NT2/D1 (cell line): Measurements from ENCODE around the gene SLC25A53.

Experiments used
- DNase-seq: peaks from one replicate; pipeline ENCODE4 v3.0.0-alpha.2; 2011; ENCODE audit warnings: low read depth, low spot score
- H3K27me3 ChIP-seq: 2 replicates; pipeline ENCODE4 v1.6.0; 2011; ENCODE audit warnings: mild to moderate bottlenecking; ENCODE audit not compliant: insufficient read length, insufficient read depth
- H3K36me3 ChIP-seq: 2 replicates; pipeline ENCODE4 v1.6.1; 2011; ENCODE audit warnings: mild to moderate bottlenecking, low read length, mixed read lengths; ENCODE audit not compliant: insufficient read depth, insufficient read length
- H3K4me1 ChIP-seq: 2 replicates; pipeline ENCODE4 v1.5.1; 2011; ENCODE audit not compliant: insufficient read depth, insufficient read length
- H3K4me3 ChIP-seq: 2 replicates; pipeline ENCODE4 v1.5.1; 2011; ENCODE audit warnings: low read depth; ENCODE audit not compliant: insufficient read length
- H3K9ac ChIP-seq: 2 replicates; pipeline ENCODE4 v1.6.0; 2011; ENCODE audit warnings: low read depth; ENCODE audit not compliant: insufficient read length
- H3K9me3 ChIP-seq: 2 replicates; pipeline ENCODE4 v1.5.1; 2011; ENCODE audit warnings: mild to moderate bottlenecking, low read length; ENCODE audit not compliant: insufficient read depth
- SUZ12 ChIP-seq: IDR thresholded peaks from 2 replicates; pipeline ENCODE4 v1.6.1; 2011; ENCODE audit not compliant: insufficient read length, insufficient read depth; ENCODE audit errors: extremely low read depth
- YY1 ChIP-seq: IDR thresholded peaks from 2 replicates; pipeline ENCODE4 v1.6.1; 2011; ENCODE audit not compliant: insufficient read length, insufficient read depth
- ZNF274 ChIP-seq: IDR thresholded peaks from 2 replicates; pipeline ENCODE4 v1.6.1; 2011; ENCODE audit warnings: mild to moderate bottlenecking, low read depth, low read length

SLC25A53 gene

GRCh38 chrX:104108955-104109354 lies 47.9 kb downstream of the SLC25A53 start:
- no peak for DNase-seq
- H3K4me3 ChIP-seq = no peak overlapping the region
- peaks cover 5% of the 10 kb centered on the region for H3K4me1 ChIP-seq
- no peaks in the 10 kb centered on the region for H3K9me3 ChIP-seq
- no peak for TF ChIP-seq ZNF274
- TF ChIP-seq YY1 = no peak
- TF ChIP-seq SUZ12 = no peak
- H3K36me3 ChIP-seq = no peaks in the 10 kb centered on the region
- peaks cover 3% of the 10 kb centered on the region for H3K27me3 ChIP-seq
- H3K9ac ChIP-seq = no peak overlapping the region

- Histone ChIP-seq H3K4me3 (no peak overlapping the region), H3K9ac (no peak overlapping the region), H3K27me3 (no peaks in the 10 kb centered on the region), H3K36me3 (no peaks in the 10 kb centered on the region), H3K9me3 (no peaks in the 10 kb centered on the region), H3K4me1 (no peaks in the 10 kb centered on the region)
- no peak for DNase-seq
- TF ChIP-seq SUZ12 (no peak), ZNF274 (no peak), YY1 (no peak)
Measured at GRCh38 chrX:104105330-104106262, 51.2 kb downstream of the SLC25A53 start.

GRCh38 chrX:104104676-104105075 lies 52.1 kb downstream of the SLC25A53 start:
- TF ChIP-seq ZNF274 (no peak), SUZ12 (no peak), YY1 (no peak)
- Histone ChIP-seq H3K4me1 (no peaks in the 10 kb centered on the region), H3K36me3 (no peaks in the 10 kb centered on the region), H3K27me3 (no peaks in the 10 kb centered on the region), H3K9ac (no peak overlapping the region), H3K4me3 (no peak overlapping the region), H3K9me3 (no peaks in the 10 kb centered on the region)
- DNase-seq = no peak

DNA sequence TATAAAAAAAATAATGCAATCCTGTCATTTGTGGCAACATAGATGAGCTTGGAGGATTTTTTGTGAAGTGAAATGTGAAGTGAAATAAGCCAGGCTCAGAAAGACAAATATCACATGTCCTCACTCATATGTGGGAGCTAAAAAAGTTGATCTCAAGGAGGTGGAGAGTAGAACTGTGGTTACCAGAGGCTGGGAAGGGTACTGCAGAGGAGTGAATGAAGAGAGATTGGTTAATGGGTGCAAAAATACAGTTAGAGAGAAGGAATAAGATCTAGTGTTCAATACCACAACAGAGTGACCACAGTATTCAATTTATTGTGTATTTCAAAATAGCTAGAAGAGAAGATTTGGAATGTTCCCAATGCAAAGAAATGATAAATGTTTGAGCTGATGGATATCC lies 57.9 kb downstream of the SLC25A53 start:
- Histone ChIP-seq H3K27me3 (no peaks in the 10 kb centered on the region), H3K4me3 (no peak overlapping the region), H3K4me1 (no peaks in the 10 kb centered on the region), H3K9me3 (no peaks in the 10 kb centered on the region), H3K9ac (no peak overlapping the region), H3K36me3 (no peaks in the 10 kb centered on the region)
- no peak for DNase-seq
- TF ChIP-seq YY1 (no peak), SUZ12 (no peak), ZNF274 (no peak)

DNA sequence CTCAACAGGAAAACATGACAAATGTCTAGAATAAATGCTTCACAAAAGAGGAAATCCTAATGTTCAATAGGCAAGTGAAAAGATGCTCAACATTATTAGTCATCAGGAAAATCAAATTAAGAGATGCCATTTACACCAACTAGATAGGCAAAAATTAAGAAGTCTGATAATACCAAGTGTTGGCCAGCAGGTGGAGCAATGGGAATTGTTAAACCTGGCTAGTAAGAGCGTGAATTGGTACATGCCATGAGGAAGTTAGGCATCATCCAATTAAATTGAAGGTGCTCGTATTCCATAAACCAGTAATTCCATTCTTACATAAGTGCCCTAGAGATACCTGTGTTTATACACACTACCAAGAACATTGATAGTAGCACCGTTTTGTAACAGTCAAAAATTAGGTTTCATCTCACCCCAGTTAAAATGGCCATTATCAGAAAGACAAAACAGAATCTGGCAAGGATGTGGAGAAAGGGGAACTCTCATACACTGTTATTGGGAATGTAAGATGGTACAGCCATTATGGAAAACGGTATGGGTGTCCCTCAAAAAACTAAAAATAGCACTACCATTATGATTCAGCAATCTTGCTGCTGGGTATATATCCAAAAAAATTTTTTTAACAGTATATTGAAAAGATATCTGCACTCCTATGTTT lies 58.5 kb downstream of the SLC25A53 start:
- no peak for TF ChIP-seq ZNF274
- no peak for TF ChIP-seq SUZ12
- no peaks in the 10 kb centered on the region for H3K27me3 ChIP-seq
- H3K4me3 ChIP-seq = no peak overlapping the region
- H3K9me3 ChIP-seq = no peaks in the 10 kb centered on the region
- H3K9ac ChIP-seq = no peak overlapping the region
- DNase-seq = peak; percentile 59
- no peaks in the 10 kb centered on the region for H3K4me1 ChIP-seq
- H3K36me3 ChIP-seq = no peaks in the 10 kb centered on the region

DNA sequence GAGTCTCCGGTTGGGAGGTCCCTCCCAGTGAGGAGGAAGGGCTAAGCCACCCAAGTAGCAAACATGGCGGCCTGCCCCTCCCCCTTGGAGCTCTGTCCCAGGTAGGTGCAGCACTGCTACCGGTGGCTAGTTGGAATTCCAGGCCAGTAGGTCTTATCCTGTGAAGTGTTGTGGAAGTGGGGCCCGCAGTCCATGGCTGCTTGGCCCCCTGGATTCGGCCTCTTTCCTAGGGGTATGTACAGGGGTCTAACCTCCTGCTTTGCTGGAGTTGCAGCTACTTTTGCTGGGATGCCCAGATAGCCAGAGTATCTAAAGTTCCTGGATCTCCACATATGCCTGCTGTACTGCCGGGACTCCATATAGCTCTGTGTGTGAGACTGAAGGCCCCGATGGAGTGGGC lies 70.9 kb downstream of the SLC25A53 start:
- DNase-seq = no peak
- Histone ChIP-seq H3K4me1 (no peaks in the 10 kb centered on the region), H3K9me3 (no peaks in the 10 kb centered on the region), H3K27me3 (no peaks in the 10 kb centered on the region), H3K4me3 (no peak overlapping the region), H3K36me3 (no peaks in the 10 kb centered on the region), H3K9ac (no peak overlapping the region)
- no peak for TF ChIP-seq YY1
- TF ChIP-seq SUZ12 = no peak
- no peak for TF ChIP-seq ZNF274

GRCh38 chrX:104085477-104085876 lies 71.3 kb downstream of the SLC25A53 start:
- H3K4me1 ChIP-seq = no peaks in the 10 kb centered on the region
- no peaks in the 10 kb centered on the region for H3K36me3 ChIP-seq
- no peak for DNase-seq
- no peak overlapping the region for H3K9ac ChIP-seq
- no peak overlapping the region for H3K4me3 ChIP-seq
- H3K27me3 ChIP-seq = no peaks in the 10 kb centered on the region
- TF ChIP-seq YY1 = no peak
- no peaks in the 10 kb centered on the region for H3K9me3 ChIP-seq
